GM21423 (cell line): ENCODE measurements around the gene CD72.

Experiments
- ATAC-seq: cut with Tn5 transposase; IDR thresholded peaks from one replicate; pipeline ENCODE4 v1.9.1; 2021; ENCODE audit warnings: mild to moderate bottlenecking, moderate library complexity; ENCODE audit not compliant: unreplicated experiment

The CD72 gene, protein sequence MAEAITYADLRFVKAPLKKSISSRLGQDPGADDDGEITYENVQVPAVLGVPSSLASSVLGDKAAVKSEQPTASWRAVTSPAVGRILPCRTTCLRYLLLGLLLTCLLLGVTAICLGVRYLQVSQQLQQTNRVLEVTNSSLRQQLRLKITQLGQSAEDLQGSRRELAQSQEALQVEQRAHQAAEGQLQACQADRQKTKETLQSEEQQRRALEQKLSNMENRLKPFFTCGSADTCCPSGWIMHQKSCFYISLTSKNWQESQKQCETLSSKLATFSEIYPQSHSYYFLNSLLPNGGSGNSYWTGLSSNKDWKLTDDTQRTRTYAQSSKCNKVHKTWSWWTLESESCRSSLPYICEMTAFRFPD

DNA sequence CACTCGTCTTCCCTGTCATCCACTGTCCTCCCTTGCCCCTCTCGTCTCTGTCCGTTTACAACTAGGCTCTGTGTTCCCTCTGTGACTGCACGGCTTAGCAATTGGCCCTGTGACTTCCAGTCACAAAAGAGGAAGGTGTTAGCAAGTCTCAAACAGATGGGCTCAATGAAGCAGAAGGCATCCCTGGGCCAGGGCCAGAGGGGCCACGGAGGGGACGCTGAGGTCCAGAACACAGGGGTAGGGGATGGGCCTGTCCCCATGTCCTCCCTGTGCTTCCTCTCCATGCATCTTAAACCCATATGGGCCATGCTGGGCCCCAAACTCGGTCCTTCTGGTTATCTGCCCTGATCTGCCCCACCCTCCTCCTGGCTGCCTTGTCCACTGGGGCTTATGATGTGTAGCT is at the start of gene CD72:
TSS of gene CD72 (minus strand) at position 89 of the 403 bp plus-strand sequence. CDS start 110 bp downstream, outside the sequence.
- ATAC-seq, result no peak

DNA sequence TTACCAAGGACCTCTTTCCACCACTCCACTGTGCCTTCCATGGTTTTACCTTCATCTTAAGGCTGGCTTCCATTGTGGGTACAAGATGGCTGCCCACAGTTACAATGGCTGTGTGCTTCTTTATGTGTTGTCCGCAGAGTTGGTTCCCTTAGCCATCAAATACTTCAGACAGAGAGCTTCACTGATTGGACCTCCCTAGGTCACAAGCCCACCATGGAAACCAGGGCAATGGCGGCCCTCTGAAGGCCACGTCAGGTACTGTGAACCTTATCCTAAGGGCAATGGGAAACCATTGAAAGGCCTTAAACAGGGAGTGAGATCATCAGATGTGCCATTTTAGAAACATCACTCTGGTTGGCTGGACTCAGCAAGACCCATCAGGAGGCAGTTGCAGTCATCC is 49.7 kb upstream of the CD72 start:
- no peak for ATAC-seq

DNA sequence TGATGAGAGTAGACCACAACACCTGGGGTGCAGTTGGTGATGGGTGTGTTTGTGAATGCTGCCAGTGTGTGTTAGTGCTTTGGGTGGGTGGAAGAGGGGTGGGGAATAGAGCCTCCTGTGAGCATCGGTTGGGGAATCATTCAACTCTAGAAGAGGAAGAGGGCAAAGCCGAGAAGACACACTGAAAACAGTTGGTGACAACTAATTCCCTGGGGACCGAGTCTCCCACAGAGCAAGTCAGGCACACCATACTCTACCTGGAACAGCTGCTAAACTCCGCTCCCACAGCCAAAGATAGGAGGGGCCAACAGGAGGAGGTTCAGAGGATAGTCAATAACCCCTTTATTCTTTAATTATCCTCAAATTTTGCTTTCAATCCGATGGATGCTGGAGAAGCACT is 48.3 kb upstream of the CD72 start:
- no peak for ATAC-seq

DNA sequence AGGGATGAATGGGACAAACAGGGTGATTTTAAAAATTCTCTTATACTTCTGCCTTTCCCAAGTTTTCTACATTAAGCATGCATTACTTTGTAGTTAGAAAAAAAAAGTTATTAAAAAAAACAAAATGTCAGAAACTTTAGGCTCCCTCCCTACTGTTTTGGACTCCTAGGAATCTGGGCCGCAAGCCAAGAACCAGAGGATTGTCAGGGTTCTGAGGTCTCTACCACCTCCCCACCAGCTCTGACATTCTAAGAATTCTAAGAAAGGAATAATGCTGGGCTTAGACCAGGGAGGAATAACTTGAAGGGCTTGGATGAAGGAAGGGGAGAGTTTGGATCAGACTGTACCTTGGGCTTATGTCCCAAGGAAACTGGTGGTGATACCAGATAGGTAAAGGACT is 47.8 kb upstream of the CD72 start:
- ATAC-seq, result no peak

DNA sequence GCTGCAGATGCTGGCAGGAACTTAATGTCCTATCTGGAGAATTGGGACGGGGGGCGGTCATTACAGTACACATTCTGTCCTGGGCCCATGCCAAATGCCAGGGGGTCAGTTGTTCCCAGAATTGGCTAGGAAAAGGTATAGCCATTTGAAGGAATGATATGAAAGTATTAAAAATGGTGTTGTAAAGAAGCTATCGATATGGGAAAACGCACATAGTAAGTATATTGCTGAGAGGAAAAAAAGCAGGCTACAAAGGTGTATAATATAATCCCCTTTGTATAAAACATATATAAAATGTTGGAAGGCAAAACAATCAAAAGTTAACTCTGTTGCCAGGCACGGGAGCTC is 47.2 kb upstream of the CD72 start:
- ATAC-seq, result no peak

- peak; percentile 76 for ATAC-seq
These were observed 46.6 kb upstream of the CD72 start, which contains the start of gene ARHGEF39 for GRCh38 chr9:35664531-35665470. Gene ARHGEF39 (minus strand): TSS chr9:35665195. CDS start chr9:35665169, 26 bp downstream.

GRCh38 chr9:35662437-35662836 is 44.2 kb upstream of the CD72 start:
- ATAC-seq, result no peak

- no peak for ATAC-seq
These were observed 43.6 kb upstream of the CD72 start for GRCh38 chr9:35661756-35662350.

DNA sequence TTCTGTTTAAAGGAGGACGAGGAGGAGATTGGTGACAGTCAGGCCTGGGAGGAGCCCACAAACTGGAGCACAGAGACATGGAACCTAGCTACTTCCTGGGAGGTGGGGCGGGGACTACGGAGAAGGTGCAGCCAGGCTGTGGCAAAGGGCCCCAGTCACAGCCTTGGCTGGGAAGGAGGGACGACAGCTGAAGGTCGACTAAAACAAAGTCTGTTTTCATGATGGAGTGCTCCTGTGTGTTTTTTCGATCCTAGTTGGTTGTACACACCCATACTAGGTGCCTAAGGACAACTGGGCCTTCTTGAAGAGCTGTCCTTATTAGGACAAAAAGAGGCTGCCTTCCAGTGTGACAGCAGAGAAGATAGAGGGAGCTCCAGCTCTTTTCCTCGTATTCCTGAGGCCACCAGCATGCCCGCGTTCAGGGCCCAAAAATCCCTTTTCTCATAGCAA is 42.8 kb upstream of the CD72 start:
- no peak for ATAC-seq

DNA sequence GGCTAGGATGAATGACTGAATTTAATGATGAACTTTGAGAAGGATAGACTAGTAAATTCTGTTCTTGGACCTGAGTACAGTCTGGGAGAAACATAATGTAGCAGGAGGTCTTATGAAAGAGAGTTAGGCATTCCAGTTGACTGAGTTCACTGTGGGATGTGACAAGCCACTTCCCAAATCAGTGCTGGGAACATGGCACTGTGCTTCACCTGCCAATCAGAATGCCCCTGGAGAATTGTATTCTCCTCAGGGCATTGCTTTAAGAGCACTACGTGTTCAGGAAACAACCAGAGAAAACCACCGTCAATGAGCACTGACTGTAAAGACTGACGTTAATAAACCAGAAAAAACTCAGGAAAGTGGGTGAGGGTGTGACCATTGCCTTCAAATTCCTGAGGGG is 41.1 kb upstream of the CD72 start:
- no peak for ATAC-seq

- ATAC-seq, result no peak
These were observed 40.7 kb upstream of the CD72 start for GRCh38 chr9:35658968-35659220.

DNA sequence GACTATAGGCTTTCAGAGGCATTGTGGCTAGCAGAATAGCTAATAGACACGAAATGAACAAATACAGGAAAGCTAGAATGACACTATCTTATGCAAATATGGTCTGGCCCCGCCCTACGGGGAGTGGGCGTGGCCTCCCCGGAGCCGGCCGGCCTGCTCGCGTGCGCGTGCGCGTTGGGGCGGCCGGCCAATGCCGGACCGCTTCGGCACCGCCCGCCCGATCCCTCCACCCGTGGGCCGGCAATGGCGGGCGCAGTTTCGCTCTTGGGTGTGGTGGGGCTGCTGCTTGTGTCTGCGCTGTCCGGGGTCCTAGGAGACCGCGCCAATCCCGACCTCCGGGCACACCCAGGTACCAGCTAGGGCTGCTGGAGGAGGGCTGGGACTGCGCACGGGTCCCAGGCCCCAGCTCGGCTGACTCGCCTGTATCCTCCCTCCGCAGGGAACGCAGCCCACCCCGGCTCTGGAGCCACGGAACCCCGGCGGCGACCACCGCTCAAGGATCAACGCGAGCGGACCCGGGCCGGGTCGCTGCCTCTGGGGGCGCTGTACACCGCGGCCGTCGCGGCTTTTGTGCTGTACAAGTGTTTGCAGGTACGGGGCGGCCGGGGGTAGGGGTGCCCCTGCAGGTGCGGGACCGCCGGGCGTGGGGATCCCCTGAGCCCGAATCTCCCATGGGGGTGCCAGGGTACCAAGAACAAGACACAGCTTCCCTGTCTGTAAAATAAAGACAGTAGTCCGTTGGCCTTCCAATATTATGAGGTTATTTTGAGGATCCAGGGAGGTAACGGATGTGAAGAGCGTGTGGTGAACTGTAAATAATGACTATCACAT is 40.1 kb upstream of the CD72 start, which contains the start of gene CCDC107:
TSS of gene CCDC107 (plus strand) at position 156 of the 831 bp plus-strand sequence. CDS start at position 244, 88 bp downstream.
- peak; percentile 55 for ATAC-seq

DNA sequence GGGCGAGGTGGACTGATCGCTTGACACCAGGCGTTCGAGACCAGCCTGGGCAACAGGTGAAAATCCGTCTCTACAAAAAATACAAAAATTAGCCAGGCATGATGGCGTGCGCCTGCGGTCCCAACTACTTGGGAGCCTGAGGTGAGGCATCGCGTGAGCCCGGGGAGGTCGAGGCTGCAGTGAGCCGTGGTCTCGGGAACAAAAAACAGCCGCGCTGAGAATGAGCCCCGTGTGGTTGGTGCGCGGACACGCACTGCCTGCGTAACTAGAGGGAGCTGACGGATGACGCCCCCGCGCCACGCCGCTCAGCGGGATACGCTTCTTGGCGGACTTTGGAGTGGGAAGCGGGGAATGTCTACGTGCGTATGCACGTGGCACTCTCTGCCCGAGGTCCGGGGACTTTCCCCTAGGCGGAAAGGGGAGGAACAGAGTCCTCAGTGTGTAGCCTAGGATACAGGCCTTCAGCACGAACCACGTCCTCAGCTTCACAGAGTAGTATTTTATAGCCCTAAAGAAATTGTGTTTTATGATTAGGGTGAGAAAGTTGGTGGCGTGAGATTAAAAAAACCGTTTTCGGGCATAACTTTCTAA is 39.4 kb upstream of the CD72 start, which contains the start of gene RMRP:
TSS of gene RMRP (minus strand) at position 474 of the 591 bp plus-strand sequence.
- peak; percentile 84 for ATAC-seq

GRCh38 chr9:35656831-35657545 is 38.8 kb upstream of the CD72 start:
- no peak for ATAC-seq

DNA sequence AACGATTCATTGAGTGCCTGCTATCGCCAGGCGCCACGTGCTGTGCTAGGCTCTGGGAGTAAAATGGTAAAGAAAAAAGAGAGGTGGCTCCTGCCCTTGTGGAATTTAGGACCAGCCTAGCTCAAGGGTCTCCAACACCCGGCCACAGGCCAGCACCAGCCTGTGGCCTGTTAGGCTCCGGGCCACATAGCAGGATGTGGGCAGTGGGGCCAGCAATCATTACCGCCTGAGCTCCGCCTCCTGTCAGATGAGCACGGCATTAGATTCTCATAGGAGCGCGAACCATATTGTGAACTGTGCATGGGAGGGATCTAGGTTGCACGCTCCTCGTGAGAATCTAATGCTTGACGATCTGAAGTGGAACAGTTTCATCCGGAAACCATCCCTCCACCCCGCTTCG is 38.1 kb upstream of the CD72 start:
- ATAC-seq, result no peak

DNA sequence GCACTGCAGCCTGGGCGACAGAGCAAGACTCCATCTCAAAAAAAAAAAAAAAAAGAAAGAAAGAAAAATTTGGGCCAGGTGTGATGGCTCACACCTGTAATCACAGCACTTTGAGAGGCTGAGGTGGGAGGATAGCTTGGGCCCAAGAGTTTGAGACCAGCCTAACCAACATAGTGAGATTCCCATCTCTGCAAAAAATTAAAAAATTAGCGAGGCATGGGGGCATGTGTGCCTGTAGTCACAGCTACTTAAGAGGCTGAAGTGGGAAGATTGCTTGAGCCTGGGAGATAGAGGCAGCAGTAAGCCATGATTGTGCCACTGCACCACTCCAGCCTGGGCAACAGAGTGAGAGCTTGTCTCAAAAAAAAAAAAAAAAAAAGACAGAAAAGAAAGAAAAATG is 35.4 kb upstream of the CD72 start:
- no peak for ATAC-seq

GRCh38 chr9:35652829-35653209 is 34.6 kb upstream of the CD72 start:
- no peak for ATAC-seq

- ATAC-seq, result no peak
These were observed 34.0 kb upstream of the CD72 start for GRCh38 chr9:35651956-35652828.
